NCI-H1048 (cell line): Measurements from ENCODE around the gene SLC16A8.
"Not testable (repeated sequence)": the region's sequence is repeated elsewhere in the genome, so short reads cannot be mapped to it uniquely, and the experiment has no call there.

Source experiments
- DNase-seq: peaks from one replicate; lab custom pipeline; 2025; lab: John Stamatoyannopoulos, UW

SLC16A8 gene

DNA sequence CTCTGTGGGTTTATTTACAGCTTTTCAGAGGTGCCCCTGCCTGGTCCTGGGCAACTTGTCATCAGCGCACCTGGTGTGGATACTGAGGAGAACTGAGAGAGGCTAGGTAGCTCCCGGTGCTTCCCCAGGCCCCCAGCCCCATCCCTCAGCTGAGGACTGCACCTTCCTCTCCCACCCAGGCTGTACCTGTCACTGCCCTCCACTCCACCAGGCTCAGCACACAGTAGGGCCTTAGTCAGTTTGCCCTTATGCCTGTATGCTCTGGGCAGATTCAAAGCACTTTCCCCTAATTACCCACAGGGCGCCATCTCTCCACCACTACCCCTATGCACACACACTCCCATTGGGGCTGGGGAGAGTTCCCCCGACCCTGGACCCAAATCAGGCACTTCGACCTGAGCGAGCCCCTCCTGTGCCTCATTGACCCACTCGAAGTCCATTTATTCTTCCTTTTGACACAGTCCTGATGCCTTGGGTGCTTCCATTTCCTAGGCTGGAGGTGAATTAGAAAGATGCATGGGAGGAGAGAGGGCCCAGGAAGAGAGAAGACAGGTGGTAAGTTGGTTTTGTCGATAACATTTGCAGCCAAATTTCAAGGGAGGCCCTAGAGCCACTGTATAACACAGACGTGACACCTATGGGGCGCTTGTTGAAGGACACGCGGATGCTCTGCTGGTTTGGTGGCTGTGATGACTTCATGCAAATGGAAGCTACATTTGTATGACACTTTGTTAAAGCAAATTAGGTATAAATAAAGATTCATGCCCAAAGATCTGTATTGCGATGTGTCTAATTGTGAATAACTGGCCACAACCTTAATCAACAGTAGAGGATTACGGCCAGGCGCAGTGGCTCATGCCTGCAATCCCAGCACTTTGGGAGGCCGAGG lies 40.6 kb downstream of the SLC16A8 start:
- no peak for DNase-seq

- no peak for DNase-seq
These were observed 41.5 kb downstream of the SLC16A8 start for GRCh38 chr22:38042488-38042790.

DNA sequence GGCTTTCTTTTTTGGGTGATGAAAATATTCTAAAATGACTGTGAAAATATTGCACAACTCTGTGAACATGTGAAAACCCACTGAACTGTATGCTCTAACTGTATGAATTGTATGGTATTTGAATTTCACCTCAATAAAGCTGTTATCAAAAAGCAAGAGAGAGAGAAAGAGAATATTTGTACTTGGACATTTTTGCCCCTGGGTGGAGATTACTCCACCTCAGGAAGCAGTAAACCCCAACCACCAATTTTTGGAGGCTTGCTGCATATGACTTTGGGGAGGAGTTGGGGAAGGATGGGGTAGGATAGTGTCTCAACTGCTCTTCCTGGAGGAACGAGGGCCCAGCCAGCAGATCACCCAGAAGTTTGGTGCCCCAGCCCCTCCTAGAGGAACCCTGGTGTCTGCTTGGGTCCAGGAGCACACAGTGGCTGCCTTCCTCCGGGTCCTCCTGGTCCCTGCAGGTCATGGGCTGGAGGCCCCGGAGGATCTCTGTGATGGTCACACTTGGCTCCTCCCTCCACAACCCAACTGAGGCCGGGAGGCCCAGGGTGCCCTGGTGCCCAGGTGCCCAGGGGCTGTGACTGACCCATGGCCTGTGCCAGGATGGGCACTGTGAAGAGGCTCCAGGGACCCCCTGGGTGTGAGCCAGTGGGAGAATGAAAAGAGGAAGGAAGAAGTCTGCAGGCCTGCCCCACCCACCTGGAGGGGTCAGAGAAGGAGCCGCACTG lies 42.1 kb downstream of the SLC16A8 start:
- no peak for DNase-seq

DNA sequence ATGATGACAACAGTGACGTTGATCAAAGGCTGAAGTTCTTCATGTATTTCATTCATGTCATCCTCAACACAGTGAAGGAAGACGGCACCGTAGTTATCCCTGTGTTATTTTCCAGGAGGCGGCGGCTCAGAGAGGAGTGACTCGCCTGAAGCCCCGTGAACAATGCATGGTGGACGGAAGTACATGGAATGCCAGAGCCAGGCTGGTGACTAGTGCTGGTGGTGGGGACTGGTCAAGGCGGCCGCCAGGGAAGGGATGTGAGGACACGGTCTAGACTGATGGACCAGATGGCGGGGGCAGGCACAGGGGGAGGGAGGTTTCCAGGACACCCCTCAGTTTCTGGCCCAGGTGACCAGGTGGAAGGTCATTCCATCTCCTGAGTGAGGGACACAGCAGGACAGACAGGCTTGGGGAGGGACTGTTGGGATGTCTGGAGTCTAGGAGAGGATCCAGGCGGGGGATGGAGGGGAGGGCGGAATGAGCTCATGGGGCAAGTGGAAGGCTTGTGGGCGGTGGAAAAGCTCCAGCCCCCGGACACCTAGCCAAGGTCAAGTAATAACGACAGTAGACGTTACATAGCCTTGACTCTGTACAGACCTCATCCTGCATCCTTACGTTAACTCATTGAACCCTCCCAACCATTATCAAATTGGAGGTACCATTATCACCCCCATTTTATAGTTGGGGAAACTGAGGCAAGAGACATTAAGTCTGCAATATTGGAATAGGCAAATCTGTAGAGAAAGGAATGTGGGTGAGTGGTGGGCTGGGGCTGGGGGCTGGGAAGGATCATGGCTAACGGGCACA lies 42.8 kb downstream of the SLC16A8 start:
- no peak for DNase-seq

- no peak for DNase-seq
These were observed 44.8 kb downstream of the SLC16A8 start for GRCh38 chr22:38038890-38039812.

- no peak for DNase-seq
These were observed 45.6 kb downstream of the SLC16A8 start for GRCh38 chr22:38038426-38038825.

- DNase-seq = not testable (repeated sequence)
These were observed 46.4 kb downstream of the SLC16A8 start for GRCh38 chr22:38037367-38038150.

DNA sequence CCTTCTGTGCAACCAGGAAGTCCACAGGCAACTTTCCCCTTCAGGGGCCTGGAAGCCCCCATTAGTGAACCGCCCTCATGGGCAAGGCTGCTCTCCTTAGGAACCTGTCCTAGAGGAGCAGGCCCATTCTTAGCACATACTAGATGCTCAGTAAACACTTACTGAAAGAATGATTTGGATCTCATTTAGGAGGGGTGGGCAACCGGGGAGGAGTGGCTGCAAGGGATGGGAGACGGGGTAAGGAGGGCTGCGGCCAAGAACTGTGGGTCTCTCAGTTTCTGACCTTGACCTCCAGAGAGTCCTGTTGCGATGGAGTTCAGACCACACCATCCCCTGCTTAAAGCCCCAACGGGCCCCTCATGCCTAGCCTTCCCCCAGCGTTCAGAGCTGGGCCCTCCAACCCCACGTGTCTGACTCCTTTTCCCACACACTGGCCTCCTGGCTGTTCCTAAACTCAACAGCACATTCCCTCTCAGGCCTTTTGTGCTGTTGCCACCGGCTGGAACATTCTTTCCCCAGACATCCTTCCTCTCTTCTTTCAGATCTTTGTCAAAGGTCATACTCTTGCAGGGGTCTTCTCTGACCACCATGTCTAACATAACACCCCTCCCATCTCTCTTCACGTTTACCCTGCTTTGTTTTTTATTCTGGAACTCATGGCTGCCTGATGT lies 47.5 kb downstream of the SLC16A8 start:
- no peak for DNase-seq

DNA sequence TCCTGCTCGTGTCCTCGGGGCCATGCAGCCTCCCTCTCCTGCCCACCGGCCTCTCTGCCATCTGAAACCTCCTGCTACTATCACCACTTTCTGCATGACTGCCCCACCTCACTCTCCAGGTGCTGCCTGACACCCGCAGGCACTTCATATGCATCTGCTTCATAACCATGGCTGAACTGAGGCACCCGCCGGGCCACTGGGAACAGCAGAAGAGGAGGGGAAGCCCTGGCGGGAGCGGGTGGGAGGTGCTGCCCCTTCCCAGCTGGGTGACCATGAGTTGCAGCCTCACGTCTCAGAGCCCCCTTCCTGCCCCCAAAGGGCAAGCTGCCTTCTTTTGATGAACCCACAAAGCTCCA lies 48.5 kb downstream of the SLC16A8 start:
- no peak for DNase-seq

DNA sequence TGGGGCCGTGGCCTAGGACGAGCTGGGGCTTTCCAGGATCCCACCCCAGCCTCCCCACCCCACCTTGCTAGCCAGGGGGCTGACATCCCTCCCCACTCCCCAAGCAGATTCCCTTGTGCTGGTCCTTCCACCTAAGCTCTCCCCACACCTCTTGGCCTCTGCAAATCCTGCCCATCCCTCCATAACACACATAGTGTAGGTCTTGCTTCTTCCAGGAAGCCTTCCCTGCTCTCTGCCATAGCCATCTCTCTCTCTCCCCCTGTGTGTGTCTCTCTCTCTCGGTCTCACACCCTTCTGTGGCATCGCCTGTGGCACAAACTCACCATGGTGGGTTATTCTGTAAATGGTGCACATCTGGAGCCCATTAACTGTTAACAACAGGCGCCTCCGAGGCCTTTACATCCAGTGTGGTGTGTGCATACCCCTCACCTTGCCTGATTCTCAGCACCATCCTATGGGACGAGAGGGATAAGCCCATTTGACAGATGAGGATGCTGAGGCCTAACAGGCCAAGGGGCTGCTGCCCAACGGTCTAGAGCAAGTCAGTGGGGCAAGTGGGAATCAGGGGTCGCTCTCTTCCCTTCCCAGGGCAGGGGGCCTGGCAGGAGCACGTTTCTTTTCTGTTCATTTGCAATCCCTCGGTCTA lies 49.0 kb downstream of the SLC16A8 start:
- no peak for DNase-seq

DNA sequence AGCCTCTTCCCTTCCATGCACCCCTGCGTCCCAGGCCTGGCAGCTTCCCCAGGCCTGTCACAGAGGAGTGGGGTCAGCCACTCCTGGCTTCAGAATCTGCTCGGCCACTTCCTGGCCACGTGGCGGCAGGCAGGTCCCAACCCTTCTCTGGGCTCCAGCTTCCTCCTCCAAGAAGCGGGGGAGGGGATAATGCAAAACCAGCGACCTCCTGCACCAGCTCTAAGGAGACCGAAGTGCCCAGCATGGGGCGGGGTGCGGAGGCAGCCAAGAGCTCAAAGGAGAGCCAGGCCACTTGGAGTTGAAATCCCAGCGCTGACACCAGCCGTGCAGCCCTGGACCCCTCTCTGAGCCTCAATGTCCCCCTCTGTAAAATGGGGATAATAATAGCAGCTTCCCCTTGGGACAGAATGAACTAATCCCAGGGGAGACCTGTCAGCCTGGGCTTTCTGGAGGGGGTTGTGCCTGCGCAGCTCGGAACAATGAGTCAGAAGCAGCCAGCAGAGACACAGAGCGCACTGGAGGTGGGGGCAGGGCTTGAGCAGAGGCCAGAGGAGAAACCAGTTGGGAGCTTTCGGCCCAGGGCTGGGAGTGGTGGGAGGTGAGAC lies 49.6 kb downstream of the SLC16A8 start:
- DNase-seq = no peak

- DNase-seq = no peak
These were observed 50.3 kb downstream of the SLC16A8 start for GRCh38 chr22:38033522-38034277.

DNA sequence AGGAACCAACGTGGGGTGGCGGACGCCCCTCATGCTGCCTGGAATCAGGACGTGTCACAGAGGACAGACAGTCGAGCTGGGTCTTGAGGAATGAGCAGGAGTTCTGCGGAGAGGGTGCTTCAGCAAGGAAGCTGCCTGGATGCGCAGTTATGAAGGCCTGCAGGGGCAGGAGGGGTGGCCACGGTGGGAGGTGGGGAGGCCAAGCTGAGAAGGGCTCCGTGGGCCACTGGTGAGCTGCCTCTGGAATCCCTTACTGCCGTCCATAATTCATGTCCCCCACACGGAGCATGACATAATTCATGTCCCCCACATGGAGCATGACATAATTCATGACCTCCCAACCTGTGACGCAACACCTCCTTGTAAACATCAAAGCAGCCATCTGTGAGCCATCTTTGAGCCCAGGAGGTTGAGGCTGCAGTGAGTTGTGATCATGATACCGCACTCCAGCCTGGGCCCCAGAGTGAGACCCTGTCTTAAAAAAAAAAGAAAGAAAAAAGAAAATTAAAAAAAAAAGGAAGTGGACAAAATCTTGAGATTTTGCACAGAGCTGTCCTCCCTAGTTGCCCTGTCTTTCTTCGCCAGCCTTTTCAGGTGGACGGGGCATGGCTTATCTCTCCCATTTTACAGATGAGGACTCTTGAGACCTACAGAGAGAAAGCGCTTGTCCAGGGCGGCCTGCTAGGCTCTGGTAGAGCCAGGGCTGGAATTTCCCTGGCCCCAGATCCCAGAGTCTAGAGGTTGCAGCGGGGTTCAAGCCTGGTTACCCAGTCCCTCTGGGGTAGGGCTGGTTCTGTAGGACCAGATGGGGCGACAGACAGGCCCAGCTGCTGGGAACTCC lies 51.1 kb downstream of the SLC16A8 start:
- no peak for DNase-seq

- DNase-seq = no peak
These were observed 52.5 kb downstream of the SLC16A8 start for GRCh38 chr22:38031491-38031890.

DNA sequence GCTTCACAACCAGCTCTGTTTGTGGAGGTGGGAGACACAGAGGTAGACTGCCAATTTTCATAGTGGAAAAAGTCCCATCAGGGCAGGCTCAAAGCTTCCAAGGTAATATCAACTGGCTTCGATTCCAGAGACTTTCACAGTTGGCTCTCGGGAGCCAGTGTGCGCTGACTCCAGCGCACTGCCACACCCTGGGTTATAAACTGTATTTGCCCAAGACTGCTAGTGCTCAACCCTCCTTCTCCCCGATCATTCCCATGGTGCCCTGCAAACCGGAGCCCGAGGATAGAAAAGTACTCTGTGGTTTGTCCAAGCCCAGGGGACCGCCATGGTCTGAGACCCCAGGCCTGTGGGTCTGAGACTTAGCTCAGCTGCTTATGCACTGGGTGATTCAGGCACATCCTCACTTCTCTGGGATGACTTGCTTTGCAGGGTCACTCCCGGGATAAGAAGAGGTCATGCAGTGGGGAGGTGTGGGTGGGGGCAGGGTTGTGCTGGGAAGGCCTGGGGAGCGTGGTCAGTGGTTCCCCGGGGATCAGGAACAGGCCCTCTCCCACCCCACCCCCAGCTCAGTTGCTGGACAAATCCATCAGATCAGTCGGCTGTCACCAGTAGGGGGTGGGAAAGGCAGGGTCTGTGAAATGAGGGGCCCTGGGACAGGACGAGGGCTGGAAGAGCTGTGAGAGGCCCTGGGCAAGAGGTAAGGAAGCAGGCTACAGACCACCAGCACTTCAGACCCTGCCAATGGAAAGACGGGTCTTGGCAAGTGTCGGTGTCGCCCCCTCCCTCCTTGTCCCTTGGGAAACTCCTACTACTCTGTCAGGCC lies 53.5 kb downstream of the SLC16A8 start:
- DNase-seq = no peak

DNA sequence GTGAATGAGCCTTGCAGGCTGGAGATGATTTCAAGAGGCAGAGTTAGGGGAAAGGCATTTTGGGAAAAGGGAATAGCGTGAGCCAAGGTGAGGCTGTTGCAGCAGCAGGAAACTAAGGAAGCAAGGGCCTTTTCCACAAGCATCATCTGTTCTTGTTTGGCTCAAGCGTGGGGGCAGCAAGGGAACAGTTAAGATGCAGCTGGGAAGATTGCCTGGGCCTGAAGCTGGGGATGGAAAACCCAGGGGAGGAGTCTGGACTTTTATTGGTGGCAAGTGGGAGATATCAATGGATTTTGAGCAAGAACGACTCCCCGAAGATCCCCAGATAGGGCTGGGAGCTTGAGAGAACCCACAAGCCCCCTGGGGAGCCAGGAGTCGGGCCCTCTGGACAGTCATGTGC lies 54.1 kb downstream of the SLC16A8 start:
- DNase-seq = no peak

GRCh38 chr22:38029370-38029769 lies 54.6 kb downstream of the SLC16A8 start:
- DNase-seq = no peak
